SK-N-SH treated with all-trans-retinoic acid at 6 μM for 48 hours (cell line): ENCODE measurements around the gene RBMX.

Experiments
- ATAC-seq: fragments of 200-7000 bp; cut with Tn5 transposase; 3 replicates; pipeline ENCODE4 v1.9.1; 2020; ENCODE audit warnings: mild to moderate bottlenecking, moderate library complexity
- ARNTL ChIP-seq: fragments of 450-650 bp; formaldehyde crosslinking; IDR thresholded peaks from 2 replicates; pipeline ENCODE4 v1.5.0; 2020; ENCODE audit warnings: low read depth, mild to moderate bottlenecking, moderate library complexity, borderline replicate concordance
- BACH2 ChIP-seq: fragments of 250-450 bp; sonication (Bioruptor Pico); IDR thresholded peaks from 2 replicates; pipeline ENCODE4 v1.9.0; 2021; ENCODE audit warnings: mild to moderate bottlenecking, borderline replicate concordance
- CREB5 ChIP-seq: fragments of 250-450 bp; sonication (Bioruptor Pico); IDR thresholded peaks from 2 replicates; pipeline ENCODE4 v1.5.1; 2020; ENCODE audit warnings: low read depth, mild to moderate bottlenecking, moderate library complexity
- CSDC2 ChIP-seq: fragments of 250-450 bp; sonication (Bioruptor Pico); IDR thresholded peaks from 2 replicates; pipeline ENCODE4 v1.5.0; 2020; ENCODE audit warnings: mild to moderate bottlenecking, moderate library complexity
- CSRNP3 ChIP-seq: fragments of 250-450 bp; sonication (Bioruptor Pico); IDR thresholded peaks from 2 replicates; pipeline ENCODE4 v1.5.1; 2021; ENCODE audit warnings: mild to moderate bottlenecking, moderate library complexity
- GLIS3 ChIP-seq: fragments of 250-450 bp; sonication (Bioruptor Pico); IDR thresholded peaks from 2 replicates; pipeline ENCODE4 v1.5.0; 2020; ENCODE audit warnings: mild to moderate bottlenecking, moderate library complexity
- ISL1 ChIP-seq: fragments of 250-450 bp; sonication (Bioruptor Pico); IDR thresholded peaks from 2 replicates; pipeline ENCODE4 v2.1.2; 2022; ENCODE audit warnings: mild to moderate bottlenecking, moderate library complexity
- OSR1 ChIP-seq: fragments of 250-450 bp; sonication (Bioruptor Pico); IDR thresholded peaks from 2 replicates; pipeline ENCODE4 v1.8.0; 2022; ENCODE audit warnings: moderate library complexity, mild to moderate bottlenecking, inconsistent platforms
- PPARA ChIP-seq: fragments of 250-450 bp; sonication (Bioruptor Pico); IDR thresholded peaks from 2 replicates; pipeline ENCODE4 v1.5.0; 2020; ENCODE audit warnings: mild to moderate bottlenecking, borderline replicate concordance
- RARB ChIP-seq: fragments of 250-450 bp; sonication (Bioruptor Pico); IDR thresholded peaks from 2 replicates; pipeline ENCODE4 v1.8.0; 2021; ENCODE audit warnings: mild to moderate bottlenecking, moderate library complexity
- SNAI2 ChIP-seq: fragments of 250-450 bp; sonication (Bioruptor Pico); IDR thresholded peaks from 2 replicates; pipeline ENCODE4 v1.5.0; 2020; ENCODE audit warnings: mild to moderate bottlenecking, moderate library complexity
- TCF4 ChIP-seq: fragments of 250-450 bp; sonication (Bioruptor Pico); IDR thresholded peaks from 2 replicates; pipeline ENCODE4 v1.8.0; 2021; ENCODE audit warnings: mild to moderate bottlenecking, moderate library complexity, borderline replicate concordance
- TOX ChIP-seq: fragments of 250-450 bp; sonication (Bioruptor Pico); IDR thresholded peaks from 2 replicates; pipeline ENCODE4 v1.8.0; 2021; ENCODE audit warnings: mild to moderate bottlenecking, moderate library complexity, borderline replicate concordance
- ZC3H10 ChIP-seq: fragments of 250-450 bp; sonication (Bioruptor Pico); IDR thresholded peaks from 2 replicates; pipeline ENCODE4 v1.5.1; 2021; ENCODE audit warnings: mild to moderate bottlenecking, moderate library complexity
- ZFP3 ChIP-seq: fragments of 250-450 bp; sonication (Bioruptor Pico); IDR thresholded peaks from 2 replicates; pipeline ENCODE4 v1.5.0; 2020; ENCODE audit warnings: mild to moderate bottlenecking, moderate library complexity
- ZFP30 ChIP-seq: fragments of 450-650 bp; formaldehyde crosslinking; IDR thresholded peaks from 2 replicates; pipeline ENCODE4 v1.5.0; 2022; ENCODE audit warnings: mild to moderate bottlenecking, moderate library complexity
- ZNF565 ChIP-seq: fragments of 450-650 bp; formaldehyde crosslinking; conservative IDR thresholded peaks from 2 replicates; pipeline ENCODE4 v1.5.0; 2020; ENCODE audit warnings: low read depth, mild to moderate bottlenecking, moderate library complexity
- ZNF70 ChIP-seq: fragments of 450-650 bp; formaldehyde crosslinking; IDR thresholded peaks from 2 replicates; pipeline ENCODE4 v1.5.0; 2020; ENCODE audit warnings: mild to moderate bottlenecking, moderate library complexity
- ZNF8 ChIP-seq: fragments of 450-650 bp; formaldehyde crosslinking; IDR thresholded peaks from 2 replicates; pipeline ENCODE4 v1.5.0; 2020; ENCODE audit warnings: mild to moderate bottlenecking, moderate library complexity
- TF ChIP-seq, protein P1 (sequence below): fragments of 250-450 bp; sonication (Bioruptor Pico); IDR thresholded peaks from 2 replicates; pipeline ENCODE4 v1.8.0; 2020; ENCODE audit warnings: mild to moderate bottlenecking, moderate library complexity, borderline replicate concordance
- TF ChIP-seq, protein P2 (sequence below): fragments of 250-450 bp; sonication (Bioruptor Pico); IDR thresholded peaks from 2 replicates; pipeline ENCODE4 v1.5.0; 2020; ENCODE audit warnings: mild to moderate bottlenecking, moderate library complexity
- TF ChIP-seq, protein P3 (sequence below): fragments of 250-450 bp; sonication (Bioruptor Pico); IDR thresholded peaks from 2 replicates; pipeline ENCODE4 v1.8.0; 2021; ENCODE audit warnings: low read depth, mild to moderate bottlenecking, moderate library complexity, borderline replicate concordance

The RBMX gene

DNA sequence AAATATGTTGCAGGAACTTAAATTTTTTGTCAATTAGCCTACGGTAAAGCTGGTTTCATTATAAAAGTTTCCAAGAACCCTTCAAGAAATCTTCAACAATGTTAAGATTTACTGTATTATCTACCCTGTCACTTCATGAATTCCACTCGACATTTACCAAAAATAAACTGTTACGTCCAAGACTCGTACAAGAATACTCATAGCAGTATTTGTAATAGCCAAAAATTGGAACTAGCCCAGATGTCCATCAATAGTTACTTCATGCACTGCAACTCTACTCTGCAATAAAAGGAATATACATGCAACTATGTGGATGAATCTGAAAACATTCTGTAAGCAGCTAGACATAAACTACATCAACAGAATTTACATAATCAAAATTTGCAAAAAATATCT lies 13.4 kb downstream of the RBMX start:
- no peak for ATAC-seq
- TF ChIP-seq, protein P1, sequence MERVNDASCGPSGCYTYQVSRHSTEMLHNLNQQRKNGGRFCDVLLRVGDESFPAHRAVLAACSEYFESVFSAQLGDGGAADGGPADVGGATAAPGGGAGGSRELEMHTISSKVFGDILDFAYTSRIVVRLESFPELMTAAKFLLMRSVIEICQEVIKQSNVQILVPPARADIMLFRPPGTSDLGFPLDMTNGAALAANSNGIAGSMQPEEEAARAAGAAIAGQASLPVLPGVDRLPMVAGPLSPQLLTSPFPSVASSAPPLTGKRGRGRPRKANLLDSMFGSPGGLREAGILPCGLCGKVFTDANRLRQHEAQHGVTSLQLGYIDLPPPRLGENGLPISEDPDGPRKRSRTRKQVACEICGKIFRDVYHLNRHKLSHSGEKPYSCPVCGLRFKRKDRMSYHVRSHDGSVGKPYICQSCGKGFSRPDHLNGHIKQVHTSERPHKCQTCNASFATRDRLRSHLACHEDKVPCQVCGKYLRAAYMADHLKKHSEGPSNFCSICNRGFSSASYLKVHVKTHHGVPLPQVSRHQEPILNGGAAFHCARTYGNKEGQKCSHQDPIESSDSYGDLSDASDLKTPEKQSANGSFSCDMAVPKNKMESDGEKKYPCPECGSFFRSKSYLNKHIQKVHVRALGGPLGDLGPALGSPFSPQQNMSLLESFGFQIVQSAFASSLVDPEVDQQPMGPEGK = no peak
- TF ChIP-seq ZNF8 = no peak
- TF ChIP-seq GLIS3 (CRISPR knock-in tag) = no peak
- no peak for TF ChIP-seq ZFP30 (CRISPR knock-in tag)
- no peak for TF ChIP-seq ZNF565 (CRISPR knock-in tag)
- TF ChIP-seq TOX (CRISPR knock-in tag) = no peak
- no peak for TF ChIP-seq ZC3H10 (CRISPR knock-in tag)
- TF ChIP-seq, protein P2, sequence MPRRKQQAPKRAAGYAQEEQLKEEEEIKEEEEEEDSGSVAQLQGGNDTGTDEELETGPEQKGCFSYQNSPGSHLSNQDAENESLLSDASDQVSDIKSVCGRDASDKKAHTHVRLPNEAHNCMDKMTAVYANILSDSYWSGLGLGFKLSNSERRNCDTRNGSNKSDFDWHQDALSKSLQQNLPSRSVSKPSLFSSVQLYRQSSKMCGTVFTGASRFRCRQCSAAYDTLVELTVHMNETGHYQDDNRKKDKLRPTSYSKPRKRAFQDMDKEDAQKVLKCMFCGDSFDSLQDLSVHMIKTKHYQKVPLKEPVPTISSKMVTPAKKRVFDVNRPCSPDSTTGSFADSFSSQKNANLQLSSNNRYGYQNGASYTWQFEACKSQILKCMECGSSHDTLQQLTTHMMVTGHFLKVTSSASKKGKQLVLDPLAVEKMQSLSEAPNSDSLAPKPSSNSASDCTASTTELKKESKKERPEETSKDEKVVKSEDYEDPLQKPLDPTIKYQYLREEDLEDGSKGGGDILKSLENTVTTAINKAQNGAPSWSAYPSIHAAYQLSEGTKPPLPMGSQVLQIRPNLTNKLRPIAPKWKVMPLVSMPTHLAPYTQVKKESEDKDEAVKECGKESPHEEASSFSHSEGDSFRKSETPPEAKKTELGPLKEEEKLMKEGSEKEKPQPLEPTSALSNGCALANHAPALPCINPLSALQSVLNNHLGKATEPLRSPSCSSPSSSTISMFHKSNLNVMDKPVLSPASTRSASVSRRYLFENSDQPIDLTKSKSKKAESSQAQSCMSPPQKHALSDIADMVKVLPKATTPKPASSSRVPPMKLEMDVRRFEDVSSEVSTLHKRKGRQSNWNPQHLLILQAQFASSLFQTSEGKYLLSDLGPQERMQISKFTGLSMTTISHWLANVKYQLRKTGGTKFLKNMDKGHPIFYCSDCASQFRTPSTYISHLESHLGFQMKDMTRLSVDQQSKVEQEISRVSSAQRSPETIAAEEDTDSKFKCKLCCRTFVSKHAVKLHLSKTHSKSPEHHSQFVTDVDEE (CRISPR knock-in tag) = no peak
- TF ChIP-seq, protein P3, sequence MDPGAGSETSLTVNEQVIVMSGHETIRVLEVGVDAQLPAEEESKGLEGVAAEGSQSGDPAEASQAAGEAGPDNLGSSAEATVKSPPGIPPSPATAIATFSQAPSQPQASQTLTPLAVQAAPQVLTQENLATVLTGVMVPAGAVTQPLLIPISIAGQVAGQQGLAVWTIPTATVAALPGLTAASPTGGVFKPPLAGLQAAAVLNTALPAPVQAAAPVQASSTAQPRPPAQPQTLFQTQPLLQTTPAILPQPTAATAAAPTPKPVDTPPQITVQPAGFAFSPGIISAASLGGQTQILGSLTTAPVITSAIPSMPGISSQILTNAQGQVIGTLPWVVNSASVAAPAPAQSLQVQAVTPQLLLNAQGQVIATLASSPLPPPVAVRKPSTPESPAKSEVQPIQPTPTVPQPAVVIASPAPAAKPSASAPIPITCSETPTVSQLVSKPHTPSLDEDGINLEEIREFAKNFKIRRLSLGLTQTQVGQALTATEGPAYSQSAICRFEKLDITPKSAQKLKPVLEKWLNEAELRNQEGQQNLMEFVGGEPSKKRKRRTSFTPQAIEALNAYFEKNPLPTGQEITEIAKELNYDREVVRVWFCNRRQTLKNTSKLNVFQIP = no peak
- TF ChIP-seq OSR1 (CRISPR knock-in tag) = no peak
- no peak for TF ChIP-seq TCF4 (CRISPR knock-in tag)
- TF ChIP-seq PPARA (CRISPR knock-in tag) = no peak
- no peak for TF ChIP-seq SNAI2 (CRISPR knock-in tag)
- no peak for TF ChIP-seq BACH2 (CRISPR knock-in tag)
- no peak for TF ChIP-seq CSDC2
- TF ChIP-seq ZFP3 (CRISPR knock-in tag) = no peak
- TF ChIP-seq CSRNP3 (CRISPR knock-in tag) = no peak
- no peak for TF ChIP-seq ZNF70 (CRISPR knock-in tag)
- TF ChIP-seq ISL1 (CRISPR knock-in tag) = no peak
- no peak for TF ChIP-seq RARB (CRISPR knock-in tag)

- peak; percentile 18; the same call in 1 of the 3 replicates for ATAC-seq
- TF ChIP-seq CSDC2 = no peak
- TF ChIP-seq TOX (CRISPR knock-in tag) = no peak
- TF ChIP-seq, protein P3 = no peak
- TF ChIP-seq, protein P1 = no peak
- no peak for TF ChIP-seq RARB (CRISPR knock-in tag)
- no peak for TF ChIP-seq OSR1 (CRISPR knock-in tag)
- TF ChIP-seq GLIS3 (CRISPR knock-in tag) = no peak
- TF ChIP-seq CREB5 (CRISPR knock-in tag) = no peak
- TF ChIP-seq ARNTL (CRISPR knock-in tag) = no peak
- no peak for TF ChIP-seq BACH2 (CRISPR knock-in tag)
- no peak for TF ChIP-seq TCF4 (CRISPR knock-in tag)
- no peak for TF ChIP-seq ZNF8
- no peak for TF ChIP-seq SNAI2 (CRISPR knock-in tag)
- no peak for TF ChIP-seq PPARA (CRISPR knock-in tag)
Observed at GRCh38 chrX:136866337-136867095, 14.0 kb downstream of the RBMX start.
